Measurements from ENCODE around the gene MTHFSD.

DNA sequence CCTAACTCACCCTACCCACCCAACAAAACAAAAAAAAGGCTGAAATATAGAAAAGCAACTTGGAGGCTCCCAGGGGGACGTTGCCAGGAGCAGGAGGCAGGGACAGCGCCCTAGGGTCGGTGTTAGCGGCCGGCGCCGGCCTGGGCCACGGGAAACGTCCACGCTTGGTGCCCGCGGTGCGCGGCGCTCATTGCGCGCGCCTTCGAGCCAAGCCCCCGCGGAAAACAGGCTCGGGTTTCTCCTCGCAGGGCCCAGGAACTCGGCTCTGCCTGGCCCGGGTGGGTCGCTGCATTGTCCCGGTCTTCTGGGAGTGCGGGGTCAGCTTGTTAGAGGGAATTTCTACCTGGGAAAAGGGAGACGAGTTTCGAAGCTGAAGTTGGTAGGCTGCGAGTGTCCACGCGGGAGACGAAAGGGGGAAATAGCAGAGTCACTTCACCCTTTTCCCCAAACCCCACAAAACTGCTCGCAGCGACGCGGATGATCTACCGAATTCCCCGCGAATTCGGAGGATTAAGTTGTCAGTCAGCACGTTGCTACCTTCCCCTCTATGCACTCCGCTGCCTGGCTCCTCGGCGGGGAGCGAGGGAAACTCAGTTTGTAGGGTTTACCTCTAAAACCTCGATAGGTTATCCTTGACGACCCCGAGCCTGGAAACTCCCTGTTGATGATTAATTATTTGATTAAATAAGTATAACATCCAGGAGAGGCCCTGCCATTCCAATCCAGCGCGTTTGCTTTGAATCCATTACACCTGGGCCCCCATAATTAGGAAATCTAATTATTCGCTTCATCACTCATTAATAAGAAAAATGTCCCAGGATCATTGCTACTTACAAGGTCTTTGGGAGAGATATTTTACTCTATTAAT is 10.8 kb upstream of the MTHFSD start:
- TF ChIP-seq, protein P1, sequence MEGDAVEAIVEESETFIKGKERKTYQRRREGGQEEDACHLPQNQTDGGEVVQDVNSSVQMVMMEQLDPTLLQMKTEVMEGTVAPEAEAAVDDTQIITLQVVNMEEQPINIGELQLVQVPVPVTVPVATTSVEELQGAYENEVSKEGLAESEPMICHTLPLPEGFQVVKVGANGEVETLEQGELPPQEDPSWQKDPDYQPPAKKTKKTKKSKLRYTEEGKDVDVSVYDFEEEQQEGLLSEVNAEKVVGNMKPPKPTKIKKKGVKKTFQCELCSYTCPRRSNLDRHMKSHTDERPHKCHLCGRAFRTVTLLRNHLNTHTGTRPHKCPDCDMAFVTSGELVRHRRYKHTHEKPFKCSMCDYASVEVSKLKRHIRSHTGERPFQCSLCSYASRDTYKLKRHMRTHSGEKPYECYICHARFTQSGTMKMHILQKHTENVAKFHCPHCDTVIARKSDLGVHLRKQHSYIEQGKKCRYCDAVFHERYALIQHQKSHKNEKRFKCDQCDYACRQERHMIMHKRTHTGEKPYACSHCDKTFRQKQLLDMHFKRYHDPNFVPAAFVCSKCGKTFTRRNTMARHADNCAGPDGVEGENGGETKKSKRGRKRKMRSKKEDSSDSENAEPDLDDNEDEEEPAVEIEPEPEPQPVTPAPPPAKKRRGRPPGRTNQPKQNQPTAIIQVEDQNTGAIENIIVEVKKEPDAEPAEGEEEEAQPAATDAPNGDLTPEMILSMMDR (IDR thresholded peaks at IDR 0.05; ENCODE audit: extremely low read depth in 1 of 2, insufficient read depth in 1 of 2, low read depth in 1 of 2, low read length in 2 of 2), result no peak
- TF ChIP-seq FOS (IDR thresholded peaks at IDR 0.05; ENCODE audit: borderline replicate concordance, insufficient read depth, low read length) (no peak), POLR2A (IDR thresholded peaks at IDR 0.05; ENCODE audit: low read depth, low read length) (peak; percentile 40), POLR2AphosphoS5 (IDR thresholded peaks at IDR 0.05; ENCODE audit: insufficient read depth, low read depth, low read length) (no peak), EZH2 (IDR thresholded peaks at IDR 0.05; ENCODE audit: borderline replicate concordance, low read depth, low read length, severe bottlenecking) (no peak)
